GM19397 (cell line): ENCODE results near the gene EEF1G.
"Not testable (repeated sequence)": the region's sequence is repeated elsewhere in the genome, so short reads cannot be mapped to it uniquely, and the experiment has no call there.

Experiments used
- ATAC-seq: cut with Tn5 transposase; IDR thresholded peaks from one replicate; pipeline ENCODE4 v1.9.1; 2021; ENCODE audit warnings: mild to moderate bottlenecking, moderate library complexity; ENCODE audit not compliant: unreplicated experiment

Gene EEF1G

GRCh38 chr11:62603776-62604299 is 30.1 kb upstream of the EEF1G start:
- ATAC-seq: no peak

- no peak for ATAC-seq
These were observed 29.3 kb upstream of the EEF1G start for GRCh38 chr11:62603072-62603408.

DNA sequence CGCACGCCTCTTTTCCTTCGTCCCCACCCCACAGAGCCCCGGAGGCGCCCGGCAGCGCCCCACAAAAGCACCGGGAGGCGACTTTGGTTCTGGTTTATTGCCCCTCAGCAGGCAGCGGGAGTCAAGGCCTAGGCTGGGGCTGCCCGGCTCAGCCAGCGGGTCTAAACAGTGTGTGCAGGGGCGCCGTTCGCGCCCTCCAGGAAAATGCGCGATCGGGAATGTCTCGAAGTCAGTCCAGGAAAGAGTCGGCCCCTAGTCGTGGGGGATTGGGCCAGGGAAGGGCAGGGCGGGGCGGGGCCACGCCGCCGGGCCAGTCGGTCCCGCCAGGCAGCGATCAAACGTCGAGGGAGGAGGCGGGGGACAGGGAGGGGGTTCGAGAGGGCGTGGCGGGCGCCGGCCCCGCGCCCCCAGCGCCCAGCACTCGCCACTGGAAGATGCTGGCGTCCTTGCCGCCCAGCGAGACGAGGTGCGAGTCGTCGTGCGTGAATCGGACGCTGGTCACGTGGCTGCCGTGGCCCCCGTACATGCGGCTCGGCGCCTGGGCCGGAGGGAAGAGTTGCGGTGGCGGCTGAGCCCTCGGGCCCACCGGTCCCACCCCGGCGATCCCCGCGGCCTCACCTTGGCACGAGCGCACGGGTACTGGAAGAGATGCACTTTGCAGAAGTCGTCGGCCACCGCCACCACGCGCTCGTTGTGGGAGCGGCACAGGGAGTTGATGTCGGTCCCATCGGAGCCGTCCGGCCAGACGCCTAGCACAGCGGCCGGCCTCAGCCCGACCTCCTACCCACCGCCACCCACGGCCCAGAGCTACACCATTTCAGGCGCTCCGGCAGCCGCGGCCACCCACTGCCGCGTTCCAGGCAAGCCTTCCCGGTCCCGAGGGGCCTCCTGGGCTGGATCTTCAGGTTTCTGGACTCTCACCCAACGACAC is 28.7 kb upstream of the EEF1G start:
- no peak for ATAC-seq

GRCh38 chr11:62601372-62602140 is 27.9 kb upstream of the EEF1G start, which contains the start of gene MTA2:
MTA2 (minus strand) TSS chr11:62601865; CDS start chr11:62601450, 415 bp downstream.
- peak; percentile 78 for ATAC-seq

- ATAC-seq: no peak
These were observed 27.4 kb upstream of the EEF1G start for GRCh38 chr11:62601122-62601371.

GRCh38 chr11:62600367-62601121 is 26.9 kb upstream of the EEF1G start:
- no peak for ATAC-seq

DNA sequence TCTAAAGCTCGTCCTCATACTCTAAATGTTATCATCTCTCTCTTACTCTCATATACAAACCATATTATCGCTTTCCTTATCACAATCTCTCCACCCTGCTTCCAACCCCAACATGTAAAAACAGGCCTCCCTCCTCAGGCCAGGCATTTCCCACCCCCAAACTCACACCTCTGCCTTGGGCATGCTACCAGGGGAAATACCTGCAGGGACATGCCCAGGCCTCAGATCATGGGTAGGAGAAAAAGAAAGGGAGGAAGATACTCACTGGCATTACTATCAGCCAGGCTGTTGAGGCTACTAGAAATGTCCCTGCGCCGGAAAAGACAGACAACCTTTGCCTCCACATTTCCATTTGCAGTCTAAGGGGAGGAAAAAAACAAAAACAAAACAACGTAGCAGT is 26.2 kb upstream of the EEF1G start:
- ATAC-seq: no peak

DNA sequence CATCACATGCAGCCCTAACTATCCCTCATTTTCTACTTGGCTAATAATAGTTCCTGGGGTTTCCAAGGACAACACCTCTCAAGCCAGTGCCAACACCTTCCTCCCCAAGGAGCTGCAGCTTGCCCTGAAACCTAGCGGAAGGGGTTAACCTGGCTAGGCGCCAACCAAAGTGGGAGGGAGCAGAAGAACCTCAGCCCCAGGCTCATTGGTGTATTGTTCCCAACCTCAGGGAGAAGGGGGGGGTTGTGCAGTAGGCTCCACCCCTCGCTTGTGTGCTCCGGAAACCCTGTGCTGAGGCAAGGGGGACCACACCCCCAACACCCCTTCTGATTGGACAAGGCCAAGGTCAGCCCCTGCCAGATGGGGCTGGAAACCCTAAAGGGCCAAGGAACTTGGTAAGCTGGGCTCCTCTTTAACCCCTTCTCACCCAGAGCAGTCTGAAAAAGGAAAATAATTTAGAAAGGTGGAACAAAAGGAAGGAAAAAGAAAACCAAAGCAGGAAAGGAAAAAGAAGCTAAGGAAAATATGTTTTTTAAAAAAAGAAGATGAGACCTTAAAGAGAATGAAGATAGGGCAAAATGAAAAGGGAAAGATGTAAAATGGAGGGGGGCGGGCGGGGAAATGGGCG is 25.5 kb upstream of the EEF1G start:
- peak; percentile 49 for ATAC-seq

DNA sequence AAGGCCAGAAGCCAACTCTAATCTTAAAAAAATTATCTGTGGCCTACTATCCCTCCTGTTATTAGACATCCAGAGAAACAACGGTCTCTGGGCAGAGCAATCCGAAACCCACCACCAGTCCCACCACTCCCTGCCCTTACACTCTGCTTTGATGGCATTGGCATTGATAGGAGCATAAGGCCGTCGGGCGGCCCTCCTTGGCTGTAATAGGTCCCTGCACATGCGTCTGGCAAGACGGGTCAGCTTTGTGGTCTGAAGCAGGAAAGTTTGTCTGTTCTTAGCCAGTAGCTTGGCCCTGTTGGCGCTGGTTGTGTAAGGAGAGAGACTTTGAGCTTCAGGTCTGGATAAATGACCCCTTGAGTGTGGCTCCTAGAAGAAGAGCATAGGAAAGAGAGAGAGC is 21.4 kb upstream of the EEF1G start:
- no peak for ATAC-seq

DNA sequence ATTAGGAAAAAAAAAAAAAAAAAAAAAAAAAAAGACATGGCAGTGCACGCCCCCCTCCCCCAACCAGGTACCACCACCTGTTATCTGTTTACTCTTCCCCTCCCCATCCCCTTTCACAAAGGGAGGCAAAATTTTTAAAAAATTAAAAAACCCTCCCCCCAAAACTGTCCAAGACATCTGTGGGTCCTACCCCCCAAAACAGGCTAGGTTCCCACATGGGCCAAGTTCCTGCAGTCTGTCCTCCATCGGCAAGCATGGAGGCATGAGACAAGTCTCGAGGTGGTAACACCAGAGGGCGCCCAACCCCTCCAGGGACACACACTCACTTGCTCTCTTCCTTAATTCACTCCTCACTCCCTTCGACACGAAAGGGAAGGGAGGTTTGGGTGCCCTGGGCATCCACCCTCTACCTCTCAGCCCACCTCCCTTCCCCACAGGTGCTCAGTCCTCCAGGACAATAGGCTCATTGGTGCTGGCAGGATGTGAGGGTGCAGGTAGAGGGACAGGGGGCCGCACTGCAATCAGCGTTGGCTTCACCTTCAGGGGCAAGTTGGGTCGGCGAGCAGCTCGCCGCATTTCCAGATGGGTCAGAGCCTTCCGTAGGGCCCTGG is 19.8 kb upstream of the EEF1G start:
- ATAC-seq: no peak

DNA sequence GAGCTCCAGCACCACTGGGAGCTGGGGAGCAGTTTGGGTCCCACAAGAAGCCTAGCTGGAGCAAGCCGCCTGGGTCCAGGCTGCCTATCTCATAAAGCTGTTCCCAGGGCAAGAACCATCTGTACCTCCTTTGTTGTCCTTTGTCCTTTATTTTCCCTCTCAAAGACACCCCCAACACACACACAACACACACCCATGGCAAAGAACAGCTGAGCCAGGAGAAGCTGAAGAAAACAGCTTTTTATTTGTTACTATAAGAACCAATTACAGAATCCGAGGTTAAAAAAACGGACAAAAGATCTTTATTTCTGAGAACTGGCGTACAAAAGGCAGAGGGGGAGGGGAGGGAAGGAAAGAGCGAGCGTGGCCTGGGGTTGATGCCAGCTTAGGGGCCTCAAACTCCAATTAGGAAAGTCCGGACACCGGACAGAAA is 19.3 kb upstream of the EEF1G start:
- ATAC-seq: no peak

- no peak for ATAC-seq
These were observed 18.6 kb upstream of the EEF1G start for GRCh38 chr11:62592146-62592815.

- ATAC-seq: peak; percentile 84
These were observed 17.9 kb upstream of the EEF1G start, which contains the start of gene TUT1 for GRCh38 chr11:62591448-62592145. TUT1 (minus strand) TSS chr11:62591523; CDS start chr11:62591485, 38 bp downstream.

DNA sequence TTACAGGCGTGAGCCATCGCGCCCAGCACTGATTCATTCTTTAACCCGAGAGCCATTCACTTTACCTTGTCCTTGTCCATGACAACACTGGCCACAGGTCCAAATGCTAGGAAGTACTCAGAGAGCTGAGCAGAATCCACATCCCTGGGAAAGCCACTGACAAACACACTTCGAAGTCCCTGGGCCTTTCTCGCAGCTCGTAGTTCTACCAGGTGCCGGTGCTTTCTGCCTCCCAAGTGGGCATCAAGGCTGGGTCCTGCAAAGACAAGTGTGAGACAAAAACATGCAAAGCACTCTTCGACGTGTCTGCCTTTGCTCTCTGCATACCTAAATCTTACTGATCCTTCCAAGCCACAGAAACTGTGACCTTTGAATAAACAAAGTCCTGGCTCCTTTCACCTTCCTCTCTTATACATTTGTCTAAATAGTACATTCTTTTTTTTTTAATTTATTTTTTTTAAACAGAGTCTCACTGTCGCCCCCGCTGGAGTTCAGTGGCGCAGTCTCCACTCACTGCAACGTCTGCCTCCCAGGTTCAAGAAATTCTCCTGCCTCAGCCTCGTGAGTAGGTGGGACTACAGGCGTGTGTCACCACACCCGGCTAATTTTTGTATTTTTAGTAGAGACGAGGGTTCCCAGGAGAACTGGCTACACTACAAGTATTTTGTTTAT is 15.4 kb upstream of the EEF1G start:
- no peak for ATAC-seq

GRCh38 chr11:62585356-62585755 is 11.7 kb upstream of the EEF1G start:
- not testable (repeated sequence) for ATAC-seq

DNA sequence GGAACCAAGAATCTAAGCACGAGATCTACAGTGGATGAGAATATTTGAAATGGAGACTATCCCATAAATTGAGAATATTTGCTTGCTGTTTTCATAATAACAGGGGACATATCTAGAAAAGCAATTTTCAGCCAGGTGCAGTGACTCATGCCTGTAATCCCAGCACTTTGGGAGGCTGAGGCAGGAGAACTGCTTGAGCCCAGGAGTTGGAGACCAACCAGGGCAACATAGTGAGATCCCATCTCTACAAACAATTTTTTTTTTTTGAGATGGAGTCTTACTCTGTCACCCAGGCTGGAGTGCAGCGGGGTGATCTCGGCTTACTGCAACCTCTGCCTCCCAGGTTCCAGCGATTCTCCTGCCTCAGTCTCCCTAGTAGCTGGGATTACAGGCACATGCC is 8.0 kb upstream of the EEF1G start:
- ATAC-seq: not testable (repeated sequence)

DNA sequence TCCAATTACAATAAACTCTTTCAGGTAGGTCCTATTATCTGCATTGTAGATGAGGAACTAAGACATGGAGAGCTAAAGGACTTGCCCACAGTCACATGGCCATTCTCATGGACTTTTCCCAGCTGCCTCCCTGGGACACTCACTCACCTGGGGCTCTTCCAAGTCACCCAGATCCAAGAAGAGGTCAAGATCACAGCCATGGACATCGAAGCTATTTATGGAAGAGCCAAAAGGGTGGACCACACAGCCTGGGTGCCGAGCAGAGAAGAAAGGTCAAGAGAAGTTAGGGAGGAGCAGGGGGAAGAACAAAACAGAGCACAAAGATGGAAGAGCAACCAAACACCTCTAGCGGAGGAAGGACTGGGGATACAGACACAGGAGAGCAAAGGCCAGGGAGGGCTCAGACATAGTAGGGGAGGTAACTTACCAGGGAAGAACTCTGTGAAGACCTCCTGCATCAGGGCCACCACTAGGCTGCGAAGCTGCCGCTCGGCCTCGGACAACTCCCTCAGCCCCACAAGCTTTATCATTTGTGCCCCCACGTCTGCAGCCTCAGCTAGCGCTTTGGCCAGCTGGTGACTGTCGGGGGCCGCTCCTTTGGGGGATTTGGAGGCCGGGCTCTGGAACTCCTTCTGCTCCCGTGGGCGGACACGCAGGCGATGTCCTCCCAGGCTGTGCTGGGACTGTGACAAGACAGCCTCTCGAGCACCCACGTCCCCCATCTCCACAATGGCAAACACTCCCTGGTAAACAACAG is 7.4 kb upstream of the EEF1G start:
- no peak for ATAC-seq

GRCh38 chr11:62579252-62579651 is 5.6 kb upstream of the EEF1G start:
- ATAC-seq: no peak
